Esophagus muscularis mucosa (tissue), 4 donors: Measurements from ENCODE around the gene MED25. TPM values are rescaled to one million over a fixed set of nuclear protein-coding genes. Genes with fewer than 3 reads are reported as not detected.

Experiments used
- DNase-seq: peaks from one replicate; pipeline ENCODE4 v3.0.0-alpha.2; 2017; ENCODE audit errors: extremely low spot score
- H3K27ac ChIP-seq, 4 donors: fragments of 200-600 bp; sonication (generic); replicated peaks in 1 of 4; 1 replicate in 3 of 4; 2 replicates in 1 of 4; pipeline ENCODE4 v1.5.1; 2016 to 2019; ENCODE audit warnings: mild to moderate bottlenecking in 1 of 4
- H3K27me3 ChIP-seq, 4 donors: fragments of 200-600 bp; sonication (generic); one replicate each; pipeline versions ENCODE4 v1.5.1 to v1.6.0; 2016 to 2019
- H3K36me3 ChIP-seq, 4 donors: fragments of 200-600 bp; sonication (generic); one replicate each; pipeline ENCODE4 v1.5.1; 2016 to 2019
- H3K4me1 ChIP-seq, 4 donors: fragments of 200-600 bp; sonication (generic); one replicate each; pipeline ENCODE4 v1.5.1; 2016 to 2019
- H3K4me3 ChIP-seq, 4 donors: fragments of 200-600 bp; sonication (generic); 1 replicate in 2 of 4; 2 replicates in 2 of 4; pipeline ENCODE4 v1.5.1; 2016 to 2019; ENCODE audit warnings: mild to moderate bottlenecking in 4 of 4, moderate library complexity in 1 of 4
- H3K9me3 ChIP-seq, 4 donors: fragments of 200-600 bp; sonication (generic); 1 replicate in 3 of 4; 2 replicates in 1 of 4; pipeline ENCODE4 v1.5.1; 2016 to 2019
- CTCF ChIP-seq, 3 experiments: fragments of 200-600 bp in 2 of 3; fragments of 450-650 bp in 1 of 3; sonication (generic) in 2 of 3; IDR thresholded peaks; one replicate each; pipeline ENCODE4 v1.5.1; 2017 to 2019; ENCODE audit warnings: antibody characterized with exemption in 3 of 3, mild to moderate bottlenecking in 2 of 3, moderate library complexity in 1 of 3
- EP300 ChIP-seq: sonication (generic); formaldehyde crosslinking; IDR thresholded peaks from one replicate; pipeline ENCODE4 v1.6.1; 2017; ENCODE audit warnings: antibody characterized with exemption
- POLR2A ChIP-seq: fragments of 450-650 bp; IDR thresholded peaks from one replicate; pipeline ENCODE4 v1.6.1; 2017; ENCODE audit warnings: antibody characterized with exemption, moderate library complexity, mild to moderate bottlenecking, low read depth
- POLR2AphosphoS5 ChIP-seq, 2 donors: sonication (generic); formaldehyde crosslinking; IDR thresholded peaks; one replicate each; pipeline ENCODE4 v1.6.1; 2017; ENCODE audit warnings: antibody characterized with exemption in 2 of 2
- WGBS: methylation state at CpG from one replicate; pipeline ENCODE4 v1.1.5; 2018; 5-methylcytosine and 5-hydroxymethylcytosine counted together
- intact Hi-C: fragments of 100-400 bp; cut with DNase I; formaldehyde crosslinking; loops from one replicate; pipeline ENCODE4 v1.15.1; 2023
- total RNA-seq, 4 donors: library from RNA; depleted of rRNA; stranded (reverse); fragments of >200 nt; gene quantifications; one replicate each; pipeline versions ENCODE4 v1.1.0 to v1.2.1, GENCODE V29; 2016

The MED25 gene
- total RNA-seq, 4 donors from 2014 or later: 22.5 to 36.0 (median 34.1) TPM

- intact Hi-C loops: no loop called here
- TF ChIP-seq POLR2AphosphoS5 (IDR thresholded peaks at IDR 0.05): no peak
- TF ChIP-seq CTCF (IDR thresholded peaks at IDR 0.05): no peak
- no peak for TF ChIP-seq POLR2A
- TF ChIP-seq EP300: no peak
- Histone ChIP-seq H3K4me3 (no peak overlapping the region), H3K27ac (no peak overlapping the region), H3K9me3 (no peaks in the 10 kb centered on the region), H3K27me3 (no peaks in the 10 kb centered on the region), H3K4me1 (peaks cover 0 to 9% (median 2%) of the 10 kb centered on the region in 4 donors), H3K36me3 (peaks cover 23 to 59% (median 43%) of the 10 kb centered on the region in 4 donors)
- WGBS: 74% methylated on average over 11 of the region's 11 CpGs
- DNase-seq: no peak
Measured at GRCh38 chr19:49779731-49780555, 38.1 kb upstream of the MED25 start.

GRCh38 chr19:49780861-49781260 lies 37.2 kb upstream of the MED25 start:
- Histone ChIP-seq H3K4me3 (no peak overlapping the region), H3K36me3 (peaks cover 19 to 59% (median 50%) of the 10 kb centered on the region in 4 donors), H3K27me3 (no peaks in the 10 kb centered on the region), H3K9me3 (no peaks in the 10 kb centered on the region), H3K4me1 (peaks cover 0 to 9% (median 2%) of the 10 kb centered on the region in 4 donors), H3K27ac (no peak overlapping the region)
- TF ChIP-seq EP300: no peak
- no peak for TF ChIP-seq POLR2AphosphoS5 (IDR thresholded peaks at IDR 0.05)
- no peak for TF ChIP-seq CTCF (IDR thresholded peaks at IDR 0.05)
- no peak for TF ChIP-seq POLR2A
- no peak for DNase-seq
- intact Hi-C loops: no loop called here
- WGBS: 86% methylated on average over 8 of the region's 8 CpGs

- intact Hi-C loops: no loop called here
- H3K27ac ChIP-seq: no peak overlapping the region
- DNase-seq: no peak
- peaks cover 0 to 10% (median 6%) of the 10 kb centered on the region in 4 donors for H3K4me1 ChIP-seq
- TF ChIP-seq POLR2AphosphoS5 (IDR thresholded peaks at IDR 0.05) (no peak), POLR2A (no peak), CTCF (IDR thresholded peaks at IDR 0.05) (no peak), EP300 (no peak)
- peaks cover 15 to 60% (median 51%) of the 10 kb centered on the region in 4 donors for H3K36me3 ChIP-seq
- H3K27me3 ChIP-seq: no peaks in the 10 kb centered on the region
- no peak overlapping the region for H3K4me3 ChIP-seq
- H3K9me3 ChIP-seq: no peaks in the 10 kb centered on the region
- 98% methylated on average over 7 of the region's 7 CpGs for WGBS
Measured at GRCh38 chr19:49781394-49781793, 36.7 kb upstream of the MED25 start.

- no peak for DNase-seq
- H3K4me1 ChIP-seq: peaks cover 0 to 16% (median 13%) of the 10 kb centered on the region in 4 donors
- no peak overlapping the region for H3K27ac ChIP-seq
- no peaks in the 10 kb centered on the region for H3K27me3 ChIP-seq
- WGBS: 90% methylated on average over 14 of the region's 18 CpGs
- intact Hi-C loops: no loop called here
- TF ChIP-seq POLR2AphosphoS5 (IDR thresholded peaks at IDR 0.05): no peak
- no peak for TF ChIP-seq POLR2A
- TF ChIP-seq EP300: no peak
- H3K36me3 ChIP-seq: peaks cover 15 to 72% (median 57%) of the 10 kb centered on the region in 4 donors
- no peaks in the 10 kb centered on the region for H3K9me3 ChIP-seq
- no peak overlapping the region for H3K4me3 ChIP-seq
Measured at GRCh38 chr19:49782515-49782914, 35.6 kb upstream of the MED25 start.

GRCh38 chr19:49786376-49786820 lies 31.7 kb upstream of the MED25 start:
- peaks cover 0 to 24% (median 15%) of the 10 kb centered on the region in 4 donors for H3K4me1 ChIP-seq
- no peak overlapping the region for H3K4me3 ChIP-seq
- TF ChIP-seq POLR2AphosphoS5 (IDR thresholded peaks at IDR 0.05) (no peak), CTCF (IDR thresholded peaks at IDR 0.05) (no peak), EP300 (no peak), POLR2A (no peak)
- WGBS: 64% methylated on average over 9 of the region's 9 CpGs
- no peak for DNase-seq
- peak overlapping the region in 1 of 4 donors; percentile 43 for H3K27ac ChIP-seq
- H3K36me3 ChIP-seq: peaks cover 24 to 98% (median 88%) of the 10 kb centered on the region in 4 donors
- no peaks in the 10 kb centered on the region for H3K9me3 ChIP-seq
- intact Hi-C loops: no loop called here
- H3K27me3 ChIP-seq: no peaks in the 10 kb centered on the region
